NCI-H524 (cell line): ENCODE measurements around the gene NGEF.
A peak's percentile ranks its signal among the peaks of the same experiment; 100 is the strongest.

Source experiments
- DNase-seq, 2 experiments: peaks; one replicate each; lab custom pipeline; 2025; lab: John Stamatoyannopoulos, UW

NGEF gene

GRCh38 chr2:232885264-232885961, 127.6 kb downstream of the NGEF start:
- DNase-seq: no peak

DNA sequence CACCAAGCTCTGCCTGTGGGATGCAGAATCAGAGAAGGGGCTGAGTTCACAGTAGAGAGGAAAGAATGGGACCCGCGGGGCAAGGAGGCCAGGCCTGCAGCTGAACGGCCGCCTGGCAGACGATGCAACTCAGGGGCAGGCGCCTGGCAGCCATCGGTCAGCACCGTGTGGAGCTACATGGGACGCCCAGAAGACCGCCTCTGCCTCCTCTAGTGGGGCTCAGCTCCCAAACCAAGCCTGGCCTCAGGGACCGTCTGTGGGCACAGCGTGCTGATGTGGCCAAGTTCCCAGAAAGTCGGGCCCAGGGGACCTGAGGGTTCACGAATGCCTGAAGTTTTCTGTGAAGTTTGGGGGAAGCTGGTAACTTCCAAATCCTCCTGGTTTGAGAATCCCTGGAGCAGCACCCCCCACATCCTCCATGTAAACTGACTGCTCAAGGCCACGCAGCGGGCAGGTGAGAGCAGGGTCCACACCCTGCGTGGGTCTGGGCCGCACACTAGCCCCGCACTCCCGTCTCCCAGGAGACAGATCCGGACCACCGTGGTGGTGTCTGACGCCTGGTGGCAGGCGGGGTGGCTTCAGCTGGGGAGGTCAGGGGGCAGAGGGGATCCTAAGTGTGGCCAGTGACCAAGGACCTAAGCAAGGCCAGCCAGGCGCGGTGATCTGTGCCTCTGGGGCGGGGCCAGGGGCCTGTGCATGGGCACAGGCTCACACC, 128.3 kb downstream of the NGEF start:
- no peak for DNase-seq

DNA sequence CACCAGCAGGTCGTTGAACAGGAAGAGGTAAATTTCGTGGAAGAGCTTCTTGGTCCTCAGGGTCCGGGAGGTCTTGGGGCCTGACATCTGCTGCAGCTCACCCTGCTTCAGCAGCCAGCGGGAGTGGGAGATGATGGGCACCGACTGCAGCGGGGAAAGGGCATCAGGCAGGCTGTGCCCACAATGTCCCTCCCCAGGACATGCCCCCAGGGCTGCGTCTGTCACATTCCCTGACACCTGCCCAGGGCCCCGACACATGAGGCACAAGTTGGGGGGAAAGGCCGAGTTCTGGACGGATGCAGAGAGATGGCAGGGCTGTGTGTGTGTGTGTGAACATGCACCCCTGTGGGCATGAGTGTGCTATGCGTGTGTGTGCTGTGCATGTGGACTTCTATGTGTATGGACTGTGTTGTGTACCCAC, 129.0 kb downstream of the NGEF start:
- DNase-seq: no peak

DNA sequence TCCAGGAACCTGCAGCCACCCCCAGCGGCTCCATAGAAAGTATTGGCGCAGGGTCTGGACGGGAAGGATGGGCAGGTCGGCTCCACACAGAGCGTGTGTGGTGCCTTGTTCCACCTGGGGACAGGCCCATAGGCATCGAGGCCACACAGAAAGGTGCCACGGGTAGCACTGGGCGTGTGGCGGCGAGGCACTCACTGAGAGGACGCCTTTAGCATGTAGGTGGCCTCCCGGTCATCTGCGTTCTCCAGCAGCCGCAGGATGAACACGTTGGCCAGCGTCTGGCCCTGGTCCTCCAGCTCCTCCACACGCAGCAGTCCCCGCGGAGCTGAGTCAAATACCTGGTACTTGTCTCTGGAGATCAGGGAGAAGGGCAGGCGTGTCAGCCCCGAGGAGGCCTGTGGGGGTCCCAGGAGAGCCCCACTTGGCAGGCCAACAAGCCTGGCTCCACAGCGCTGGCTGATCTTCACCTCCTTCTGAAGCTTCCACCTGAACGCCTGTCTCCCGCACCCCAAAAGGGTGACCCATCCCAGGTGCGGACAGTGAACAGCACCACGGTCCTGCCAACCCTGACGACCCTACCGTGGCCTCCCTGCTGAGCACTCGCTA, 129.8 kb downstream of the NGEF start:
- no peak for DNase-seq

DNA sequence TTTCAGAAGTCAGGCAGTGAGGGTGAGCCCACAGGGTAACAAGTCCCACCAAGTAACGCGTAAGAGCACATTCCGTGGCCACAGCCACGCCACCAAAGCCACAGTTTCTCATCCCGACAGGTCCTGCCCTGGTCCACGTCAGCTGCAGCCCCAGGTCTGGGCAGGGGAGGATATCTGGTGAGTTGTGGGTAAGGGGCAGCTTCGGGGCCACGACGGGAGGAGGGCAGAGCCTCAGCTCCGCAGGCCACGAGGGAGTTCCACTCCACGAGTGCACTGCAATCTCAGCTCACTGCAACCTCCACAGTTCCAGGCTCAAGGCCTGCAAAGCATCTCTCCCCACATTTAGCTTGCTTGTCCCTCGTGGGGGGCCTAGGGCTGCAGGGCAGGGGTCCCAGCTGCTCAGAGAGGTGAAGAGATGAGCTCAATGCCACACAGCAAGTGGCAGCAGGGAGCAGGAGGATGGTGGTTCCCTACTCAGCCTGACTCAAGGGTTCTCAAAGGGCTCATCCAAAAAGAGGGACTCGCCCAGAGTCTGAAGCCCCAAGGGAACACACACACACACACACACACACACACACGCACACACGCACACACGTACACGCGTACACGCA, 130.4 kb downstream of the NGEF start:
- no peak for DNase-seq

DNA sequence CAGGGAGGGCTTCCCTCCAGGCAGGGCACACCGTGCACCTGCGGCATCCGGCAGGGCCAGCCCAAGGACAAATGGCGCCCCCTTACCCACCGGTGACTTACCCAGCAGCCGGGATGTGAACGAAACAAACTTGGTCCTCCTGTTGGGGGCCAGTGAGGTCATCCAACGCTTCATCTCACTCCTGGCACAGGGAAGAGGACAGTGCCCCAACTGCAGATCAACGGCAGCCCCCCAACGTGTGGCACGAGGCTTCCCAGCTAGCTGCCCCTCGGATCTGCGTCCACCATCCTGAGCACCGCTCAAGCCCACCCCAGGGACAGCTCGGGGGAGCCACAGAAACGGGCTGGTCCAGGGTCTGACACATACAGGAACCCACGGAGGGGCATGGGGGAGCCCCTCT, 131.0 kb downstream of the NGEF start:
- no peak for DNase-seq

GRCh38 chr2:232880764-232881351, 132.2 kb downstream of the NGEF start:
- no peak for DNase-seq

- DNase-seq: no peak
These were observed 133.2 kb downstream of the NGEF start for GRCh38 chr2:232879618-232880494.

DNA sequence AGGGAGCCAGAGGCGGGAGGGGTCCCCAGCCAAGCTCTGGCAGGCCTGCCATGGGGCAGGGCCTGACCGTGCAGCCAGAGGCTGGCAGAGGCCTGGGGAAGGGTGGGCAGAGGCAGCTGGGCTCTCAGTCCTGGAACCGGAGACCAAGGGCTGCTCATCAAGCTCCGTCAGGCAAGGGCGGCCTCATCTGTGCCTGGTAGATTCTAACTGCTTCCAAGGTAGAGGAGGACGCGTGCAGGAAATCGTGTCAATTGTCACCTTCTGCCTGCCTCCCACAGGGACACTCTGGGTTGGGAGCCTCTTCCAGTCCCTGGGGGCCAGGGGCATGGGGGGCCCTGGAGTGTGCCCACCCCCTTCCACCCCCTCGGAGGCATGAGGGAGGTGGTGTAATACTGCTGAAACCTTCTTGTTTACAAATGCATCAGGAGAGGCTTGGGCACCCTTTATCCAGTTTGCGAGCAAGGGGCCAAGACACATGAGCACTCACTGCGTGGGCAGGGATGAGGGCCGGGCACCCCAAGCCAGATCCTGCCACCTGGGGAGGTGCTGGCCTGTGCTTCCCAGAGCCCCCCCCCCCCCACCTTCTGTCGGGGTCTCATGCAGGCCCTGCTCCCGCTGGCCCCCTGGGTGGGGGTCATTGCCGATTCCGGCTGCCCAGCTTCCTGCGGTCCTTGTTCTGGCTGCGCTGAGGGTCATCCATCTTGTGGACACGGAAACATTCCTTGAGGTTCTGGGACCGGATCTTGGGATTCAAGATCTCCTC, 134.0 kb downstream of the NGEF start:
- no peak for DNase-seq

DNA sequence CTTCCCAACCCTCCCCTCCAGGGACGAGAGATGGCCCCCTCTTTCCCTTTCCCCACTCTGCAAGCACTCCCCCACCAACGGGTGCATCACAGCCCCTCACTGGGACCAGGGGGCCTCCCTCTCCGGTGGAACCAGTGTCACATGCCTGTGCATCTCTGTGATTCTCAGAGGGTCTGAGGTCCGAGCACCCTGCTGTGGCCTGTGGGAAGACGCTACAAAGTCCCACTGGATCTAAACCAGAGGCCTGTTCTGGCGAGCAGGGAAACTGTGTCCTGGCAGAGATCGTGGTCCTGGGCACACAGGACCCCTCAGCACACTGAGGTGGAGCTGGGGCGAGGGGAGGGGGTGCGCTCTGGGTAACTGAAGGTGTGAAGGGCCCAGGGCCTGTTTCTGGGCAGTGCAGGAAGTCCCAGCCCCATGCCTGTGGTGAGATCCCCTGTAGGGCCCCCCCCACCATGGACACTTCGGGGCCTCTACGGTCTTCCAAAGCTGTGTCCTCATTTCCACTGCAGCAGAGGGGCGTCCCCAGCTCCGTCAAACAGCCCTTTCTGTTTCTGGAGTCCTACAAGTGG, 135.0 kb downstream of the NGEF start:
- no peak for DNase-seq

DNA sequence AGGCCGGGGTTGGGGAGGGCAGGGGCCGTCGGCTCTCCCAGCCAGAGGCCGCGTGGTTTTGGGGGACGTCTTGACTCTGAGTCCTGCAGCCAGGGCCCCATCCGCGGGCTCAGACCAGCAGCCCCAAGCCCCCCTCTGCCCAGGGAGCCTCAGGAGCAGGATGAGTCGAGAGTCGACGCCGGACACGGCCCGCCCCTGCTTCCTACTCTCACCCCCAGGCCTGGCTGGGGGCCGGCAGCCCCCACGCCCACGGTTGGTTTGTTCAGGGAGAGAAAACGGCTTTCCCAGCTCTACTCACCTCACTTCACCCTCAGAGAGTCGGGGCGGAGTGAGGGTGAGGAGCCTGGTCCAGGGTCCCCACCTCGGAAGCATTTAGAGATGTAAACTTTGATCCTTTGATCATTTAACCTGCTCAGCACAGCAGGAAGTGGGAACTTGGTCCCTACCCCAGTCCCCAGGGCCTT, 136.0 kb downstream of the NGEF start:
- no peak for DNase-seq

GRCh38 chr2:232876161-232876977, 136.7 kb downstream of the NGEF start:
- DNase-seq: peak; percentile 17 to 78

GRCh38 chr2:232875256-232876121, 137.6 kb downstream of the NGEF start:
- peak in 1 of 2 experiments; percentile 44 for DNase-seq

- DNase-seq: no peak
These were observed 138.3 kb downstream of the NGEF start for GRCh38 chr2:232874677-232875223.

GRCh38 chr2:232873909-232874641, 139.0 kb downstream of the NGEF start:
- DNase-seq: no peak

DNA sequence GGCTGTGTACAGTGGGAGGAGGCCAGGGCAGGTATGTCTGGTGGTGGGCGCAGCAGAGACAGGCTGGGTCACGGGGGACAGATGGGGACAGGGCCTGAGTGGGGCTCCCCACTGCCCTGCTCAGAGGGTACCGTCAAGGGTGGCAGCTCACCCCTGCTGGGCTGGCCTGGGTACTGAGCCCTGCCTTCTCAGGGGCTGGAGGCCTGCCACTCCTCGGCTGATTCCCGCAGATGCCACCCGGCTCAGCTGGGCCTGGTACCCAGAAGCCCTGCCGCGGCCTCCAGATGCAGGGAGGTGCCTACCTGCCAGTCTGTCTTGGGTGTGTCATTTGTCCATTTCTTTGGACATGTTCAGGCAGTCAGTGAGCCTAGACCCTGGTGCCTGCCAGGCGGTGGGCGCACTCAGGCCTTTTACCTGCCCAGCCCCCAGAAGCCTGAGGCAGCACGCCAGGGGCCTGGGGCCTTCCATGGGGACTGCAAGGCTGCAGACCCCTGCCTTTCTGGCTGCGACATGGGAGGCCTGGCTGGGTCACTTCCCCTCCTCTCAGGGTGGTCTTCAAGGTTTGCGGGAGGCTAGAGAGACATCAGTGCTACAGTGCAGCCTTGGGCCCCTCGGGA, 139.7 kb downstream of the NGEF start:
- no peak for DNase-seq

- no peak for DNase-seq
These were observed 140.2 kb downstream of the NGEF start for GRCh38 chr2:232872826-232873225.
